HTERT RPE-1 (cell line): ENCODE results near the gene WNT8A.

Experiments used
- in situ Hi-C: fragments of 300-500 bp; cut with MboI; formaldehyde crosslinking; loops from 4 replicates; pipeline ENCODE4 v1.14.3; 2020; ENCODE audit warnings: low sequenced_read_pairs

Gene WNT8A

GRCh38 chr5:138138949-138139780 lies 55.3 kb downstream of the WNT8A start, which contains the start of gene NME5:
Gene NME5, minus strand, starts transcription at chr5:138139428. Its CDS starts 648 bp downstream, at chr5:138138780.
- in situ Hi-C loops: no loop called here

- in situ Hi-C loops: no loop called here
Measured at GRCh38 chr5:138139781-138140090, 55.9 kb downstream of the WNT8A start.

GRCh38 chr5:138140268-138140667 lies 56.4 kb downstream of the WNT8A start:
- in situ Hi-C loops: no loop called here
